Smooth muscle cell (in vitro differentiated cells): Measurements from ENCODE around the gene PTDSS2. TPM values are rescaled to one million over a fixed set of nuclear protein-coding genes. Genes with fewer than 3 reads are reported as not detected.

Experiments
- DNase-seq: peaks from one replicate; lab custom pipeline; 2025; ENCODE audit not compliant: unreplicated experiment; lab: John Stamatoyannopoulos, UW
- H2AFZ ChIP-seq: fragments of 200-600 bp; sonication (generic); 2 replicates; pipeline ENCODE4 v1.6.0; 2016; ENCODE audit warnings: antibody characterized with exemption, low read depth, mild to moderate bottlenecking
- H3F3A ChIP-seq: fragments of 200-600 bp; sonication (generic); 2 replicates; pipeline ENCODE4 v1.6.0; 2017; ENCODE audit warnings: antibody characterized with exemption, low read depth
- H3K27ac ChIP-seq: fragments of 200-600 bp; sonication (generic); 2 replicates; pipeline ENCODE4 v1.5.1; 2016; ENCODE audit warnings: low read depth, mild to moderate bottlenecking
- H3K27me3 ChIP-seq: fragments of 200-600 bp; sonication (generic); 2 replicates; pipeline ENCODE4 v1.6.1; 2016; ENCODE audit warnings: low read depth, mild to moderate bottlenecking
- H3K36me3 ChIP-seq: fragments of 200-600 bp; sonication (generic); 2 replicates; pipeline ENCODE4 v1.5.1; 2016; ENCODE audit warnings: low read depth
- H3K4me1 ChIP-seq: fragments of 200-600 bp; sonication (generic); 2 replicates; pipeline ENCODE4 v1.5.1; 2016; ENCODE audit warnings: low read depth
- H3K4me2 ChIP-seq: fragments of 200-600 bp; sonication (generic); 2 replicates; pipeline ENCODE4 v1.6.0; 2016; ENCODE audit warnings: mild to moderate bottlenecking
- H3K4me3 ChIP-seq: fragments of 200-600 bp; sonication (generic); 2 replicates; pipeline ENCODE4 v1.5.1; 2016; ENCODE audit warnings: mild to moderate bottlenecking
- H3K79me2 ChIP-seq: fragments of 200-600 bp; sonication (generic); 2 replicates; pipeline ENCODE4 v1.6.0; 2016; ENCODE audit warnings: low read depth, mild to moderate bottlenecking
- H3K9ac ChIP-seq: fragments of 200-600 bp; sonication (generic); 2 replicates; pipeline ENCODE4 v1.6.0; 2016; ENCODE audit warnings: low read depth
- H3K9me3 ChIP-seq: fragments of 200-600 bp; sonication (generic); replicated peaks from 2 replicates; pipeline ENCODE4 v1.5.1; 2016; ENCODE audit warnings: low read depth
- H4K20me1 ChIP-seq: fragments of 200-600 bp; sonication (generic); 2 replicates; pipeline ENCODE4 v1.6.0; 2016; ENCODE audit warnings: low read depth
- CTCF ChIP-seq: fragments of 200-600 bp; sonication (generic); IDR thresholded peaks from 2 replicates; pipeline ENCODE4 v1.5.1; 2017; ENCODE audit warnings: borderline replicate concordance, mild to moderate bottlenecking, antibody characterized with exemption; ENCODE audit not compliant: insufficient read depth, poor library complexity, severe bottlenecking
- WGBS: methylation state at CpG from one replicate; pipeline ENCODE4 v1.1.7; 2016; ENCODE audit warnings: low lambda C conversion rate; 5-methylcytosine and 5-hydroxymethylcytosine counted together
- polyA plus RNA-seq: library from polyadenylated mRNA; unstranded; fragments of >200 nt; fragmentation: Nextera tagmentation; extraction: Ambion mirVana; gene quantifications from 2 replicates; pipeline ENCODE4 v1.2.1, GENCODE V29; 2016
- total RNA-seq: library from RNA; depleted of rRNA; stranded (reverse); fragments of >200 nt; gene quantifications from 2 replicates; pipeline ENCODE4 v1.2.3, GENCODE V29; 2014

PTDSS2 gene
- total and polyA plus RNA-seq, 2 experiments from 2014 or later, result 15.2 to 25.2 TPM

- Histone ChIP-seq H4K20me1 (no peaks in the 10 kb centered on the region), H3K9ac (no peak overlapping the region), H3K27ac (no peak overlapping the region), H3K9me3 (no peaks in the 10 kb centered on the region), H3K27me3 (no peaks in the 10 kb centered on the region), H3K4me3 (peak overlapping the region; percentile 56), H3K4me1 (no peaks in the 10 kb centered on the region), H2AFZ (no peak overlapping the region), H3K79me2 (no peaks in the 10 kb centered on the region), H3K4me2 (peak overlapping the region; percentile 89), H3K36me3 (no peaks in the 10 kb centered on the region), H3F3A (no peaks in the 10 kb centered on the region)
- DNase-seq, result peak; percentile 33
- 9% methylated on average over 32 of the region's 91 CpGs for WGBS
- TF ChIP-seq CTCF, result no peak
Observed at GRCh38 chr11:406796-407650, 43.1 kb upstream of the PTDSS2 start.

DNA sequence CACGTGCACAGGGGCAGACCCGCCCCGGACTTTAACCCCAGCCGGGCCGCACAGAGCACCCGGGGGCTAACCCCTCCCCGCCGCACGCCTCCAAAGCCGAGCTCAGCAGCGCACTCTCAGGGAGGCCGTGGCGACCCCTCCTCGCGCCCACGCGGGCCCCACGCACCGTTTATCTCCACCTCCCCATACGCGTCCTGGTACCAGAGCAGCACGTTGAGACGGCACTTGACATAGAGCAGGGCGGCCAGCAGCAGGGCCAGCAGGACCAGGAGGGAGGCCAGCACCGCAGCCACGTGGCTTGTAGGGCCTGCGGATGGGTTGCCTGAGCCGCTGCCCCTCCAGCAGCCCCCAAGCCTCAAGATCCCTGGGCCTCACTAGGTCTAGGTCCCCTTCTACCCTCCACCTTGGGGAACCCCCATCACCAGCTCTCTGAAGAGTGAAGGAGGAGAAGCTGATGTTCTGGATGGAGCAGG, 42.4 kb upstream of the PTDSS2 start:
- no peak overlapping the region for H2AFZ ChIP-seq
- H3K79me2 ChIP-seq, result no peaks in the 10 kb centered on the region
- H3K9ac ChIP-seq, result no peak overlapping the region

GRCh38 chr11:408154-409007, 41.7 kb upstream of the PTDSS2 start:
- Histone ChIP-seq H3K4me3 (no peak overlapping the region), H3K79me2 (no peaks in the 10 kb centered on the region), H3K4me1 (no peaks in the 10 kb centered on the region), H3K27me3 (no peaks in the 10 kb centered on the region), H3K9me3 (no peaks in the 10 kb centered on the region), H2AFZ (no peak overlapping the region), H3K27ac (no peak overlapping the region), H4K20me1 (no peaks in the 10 kb centered on the region), H3K9ac (no peak overlapping the region), H3K36me3 (no peaks in the 10 kb centered on the region), H3K4me2 (no peak overlapping the region), H3F3A (no peaks in the 10 kb centered on the region)
- 93% methylated on average over 15 of the region's 15 CpGs for WGBS
- no peak for DNase-seq
- TF ChIP-seq CTCF, result no peak

More for the DNA sequence above, 42.4 kb upstream of the PTDSS2 start:
- Histone ChIP-seq H4K20me1 (no peaks in the 10 kb centered on the region), H3K4me3 (no peak overlapping the region), H3K4me1 (no peaks in the 10 kb centered on the region), H3K9me3 (no peaks in the 10 kb centered on the region), H3F3A (no peaks in the 10 kb centered on the region), H3K27me3 (no peaks in the 10 kb centered on the region), H3K27ac (no peak overlapping the region), H3K4me2 (peak overlapping the region; percentile 44), H3K36me3 (no peaks in the 10 kb centered on the region)
- no peak for DNase-seq
- 78% methylated on average over 28 of the region's 28 CpGs for WGBS
- no peak for TF ChIP-seq CTCF
